WTC11 (cell line): ENCODE data around the gene LRRC31. TPM values are rescaled to one million over a fixed set of nuclear protein-coding genes. Genes with fewer than 3 reads are reported as not detected.

Experiments
- ATAC-seq: fragments of 200-7000 bp; cut with Tn5 transposase; 2 replicates; pipeline ENCODE4 v1.10.0; 2021; ENCODE audit warnings: mild to moderate bottlenecking, moderate library complexity
- CTCF ChIA-PET: fragments of 300-600 bp; sonication (Branson Sonifier 250); formaldehyde crosslinking; loops from one replicate; lab custom pipeline; 2021; ENCODE audit warnings: antibody characterized with exemption; lab: Charles Lee
- POLR2A ChIA-PET: fragments of 350-600 bp; sonication (Branson Sonifier 250); formaldehyde crosslinking; loops from one replicate; lab custom pipeline; 2021; ENCODE audit warnings: antibody characterized with exemption; lab: Charles Lee
- DNase-seq: peaks from one replicate; pipeline ENCODE4 v3.0.0; 2021; ENCODE audit warnings: low spot score
- H3K27ac Mint-ChIP-seq: 2 replicates; pipeline ENCODE4 v1.8.0; 2021; ENCODE audit warnings: mixed read lengths
- H3K27me3 Mint-ChIP-seq: 2 replicates; pipeline ENCODE4 v1.8.0; 2021; ENCODE audit warnings: low read depth, mild to moderate bottlenecking, moderate library complexity, mixed read lengths
- H3K36me3 Mint-ChIP-seq: 2 replicates; pipeline ENCODE4 v1.8.0; 2021; ENCODE audit warnings: mixed read lengths
- H3K4me1 Mint-ChIP-seq: 2 replicates; pipeline ENCODE4 v1.8.0; 2022; ENCODE audit warnings: mixed read lengths
- H3K4me3 Mint-ChIP-seq: 2 replicates; pipeline ENCODE4 v1.8.0; 2021; ENCODE audit warnings: mild to moderate bottlenecking, moderate library complexity, mixed read lengths
- H3K9me3 Mint-ChIP-seq: 2 replicates; pipeline ENCODE4 v1.8.0; 2021; ENCODE audit warnings: mixed read lengths
- CDX4 ChIP-seq: fragments of 250-450 bp; sonication (Bioruptor Pico); IDR thresholded peaks from 2 replicates; pipeline ENCODE4 v1.9.0; 2021; ENCODE audit warnings: moderate library complexity, mild to moderate bottlenecking, inconsistent platforms, borderline replicate concordance
- CREB1 ChIP-seq: sonication (generic); formaldehyde crosslinking; IDR thresholded peaks from 2 replicates; pipeline ENCODE4 v1.8.0; 2023; ENCODE audit warnings: mild to moderate bottlenecking, missing genetic modification reagents
- CTCF ChIP-seq: fragments of 200-600 bp; IDR thresholded peaks from 2 replicates; pipeline ENCODE4 v1.8.0; 2022; ENCODE audit warnings: antibody characterized with exemption
- E2F4 ChIP-seq: sonication (generic); formaldehyde crosslinking; IDR thresholded peaks from 2 replicates; pipeline ENCODE4 v1.8.1; 2022; ENCODE audit warnings: low read depth, mild to moderate bottlenecking, moderate library complexity, missing genetic modification reagents, borderline replicate concordance
- NR2C2 ChIP-seq: sonication (generic); formaldehyde crosslinking; IDR thresholded peaks from 2 replicates; pipeline ENCODE4 v1.8.0; 2022; ENCODE audit warnings: mild to moderate bottlenecking, missing genetic modification reagents
- PRDM15 ChIP-seq: sonication (generic); formaldehyde crosslinking; IDR thresholded peaks from 2 replicates; pipeline ENCODE4 v1.8.0; 2022; ENCODE audit warnings: missing genetic modification reagents
- TP53 ChIP-seq: sonication (generic); formaldehyde crosslinking; IDR thresholded peaks from 2 replicates; pipeline ENCODE4 v1.8.1; 2023; ENCODE audit warnings: mild to moderate bottlenecking, missing genetic modification reagents
- USF1 ChIP-seq: sonication (generic); formaldehyde crosslinking; IDR thresholded peaks from 2 replicates; pipeline ENCODE4 v1.8.0; 2022; ENCODE audit warnings: mild to moderate bottlenecking, missing genetic modification reagents
- ZNF317 ChIP-seq: sonication (generic); formaldehyde crosslinking; IDR thresholded peaks from 2 replicates; pipeline ENCODE4 v1.8.1; 2023; ENCODE audit warnings: low read depth, mild to moderate bottlenecking, moderate library complexity, missing genetic modification reagents, borderline replicate concordance
- ZSCAN18 ChIP-seq: fragments of 250-450 bp; sonication (Bioruptor Pico); IDR thresholded peaks from 2 replicates; pipeline ENCODE4 v2.1.2; 2022; ENCODE audit warnings: mild to moderate bottlenecking, moderate library complexity
- total RNA-seq: library from RNA; stranded (reverse); gene quantifications from 3 replicates; pipeline ENCODE4 v1.2.3, GENCODE V29; 2021

LRRC31 gene
- total RNA-seq, 1 experiment from 2014 or later = not detected

GRCh38 chr3:169835533-169835932 lies 34.2 kb downstream of the LRRC31 start (continued):
- no peak for TF ChIP-seq E2F4 (CRISPR knock-in tag)
- no peak for TF ChIP-seq USF1 (CRISPR knock-in tag)
- no peak for TF ChIP-seq NR2C2
- no peak for TF ChIP-seq TP53 (CRISPR knock-in tag)
- TF ChIP-seq ZSCAN18 (CRISPR knock-in tag) = no peak
- TF ChIP-seq PRDM15 (CRISPR knock-in tag) = no peak
- no peak for TF ChIP-seq CDX4 (CRISPR knock-in tag)
- TF ChIP-seq ZNF317 = no peak

GRCh38 chr3:169827712-169828111 lies 42.0 kb downstream of the LRRC31 start:
- ATAC-seq = no peak
- H3K9me3 Mint-ChIP-seq = no peaks in the 10 kb centered on the region
- no peak for TF ChIP-seq USF1 (CRISPR knock-in tag)
- TF ChIP-seq CREB1 (CRISPR knock-in tag) = no peak
- TF ChIP-seq CTCF = no peak
- TF ChIP-seq PRDM15 (CRISPR knock-in tag) = no peak
- TF ChIP-seq, all 79 proteins: peak for 0
- Mint-ChIP-seq H3K4me3 (no peak overlapping the region), H3K27ac (no peak overlapping the region), H3K4me1 (no peaks in the 10 kb centered on the region), H3K36me3 (no peaks in the 10 kb centered on the region), H3K27me3 (no peaks in the 10 kb centered on the region)
- CTCF ChIA-PET = interaction anchor here (0.7 kb wide), 1 partner anchor 54 kb away, joined by 3 read pairs; no protein-coding TSS in a partner anchor
- DNase-seq = no peak
- POLR2A ChIA-PET = interaction anchor here (0.7 kb wide), 1 partner anchor 393 kb away, joined by 6 read pairs; no protein-coding TSS in a partner anchor
